ENCODE measurements around the gene ARHGAP4. TPM values are rescaled to one million over a fixed set of nuclear protein-coding genes. Genes with fewer than 3 reads are reported as not detected.

The ARHGAP4 gene
- total and polyA plus RNA-seq, 11 donors = 6.8 to 55.8 (median 12.9) TPM

- H3K4me3 ChIP-seq = peak overlapping the region in 2 of 12 donors; percentile 90 to 94
Measured at GRCh38 chrX:153967536-153968224, 41.6 kb upstream of the ARHGAP4 start.

GRCh38 chrX:153966841-153967535 lies 40.9 kb upstream of the ARHGAP4 start:
- intact Hi-C loops (cut with DNase I) = no loop called here
- Histone ChIP-seq H3K4me3 (peak overlapping the region in 1 of 12 donors; percentile 94), H3K4me1 (peaks cover 0 to 60% (median 35%) of the 10 kb centered on the region in 12 donors)

More at GRCh38 chrX:153967536-153968224, 41.6 kb upstream of the ARHGAP4 start:
- ATAC-seq = no peak
- DNase-seq = peak in 1 of 5 donors; percentile 23
- no peak for TF ChIP-seq CTCF (IDR thresholded peaks at IDR 0.05)
- no peak for TF ChIP-seq POLR2A (IDR thresholded peaks at IDR 0.05)
- Histone ChIP-seq H3K27ac (peak overlapping the region in 7 of 12 donors; percentile 3 to 100 (median 68)), H3K27me3 (peaks cover 0 to 9% (median 0%) of the 10 kb centered on the region in 9 donors), H3K9me3 (no peaks in the 10 kb centered on the region), H3K4me1 (peaks cover 0 to 60% (median 35%) of the 10 kb centered on the region in 12 donors), H3K36me3 (peaks cover 0 to 22% (median 12%) of the 10 kb centered on the region in 9 donors)
- 47 to 70% (median 62%) methylated on average over 16 of the region's 16 CpGs for WGBS, 4 donors
- intact Hi-C loops (cut with DNase I) = loop anchor here in 1 of 10 donors (2.0 kb wide), 1 partner anchor 39 kb away; no protein-coding TSS in a partner anchor

GRCh38 chrX:153966283-153966688 lies 40.2 kb upstream of the ARHGAP4 start:
- WGBS, 4 donors = 56 to 75% (median 69%) methylated on average over 15 of the region's 15 CpGs
- Histone ChIP-seq H3K4me1 (peaks cover 0 to 60% (median 35%) of the 10 kb centered on the region in 12 donors), H3K4me3 (no peak overlapping the region), H3K9me3 (no peaks in the 10 kb centered on the region), H3K27ac (peak overlapping the region in 5 of 12 donors; percentile 22 to 100 (median 83)), H3K36me3 (peaks cover 0 to 35% (median 24%) of the 10 kb centered on the region in 9 donors), H3K27me3 (peaks cover 0 to 8% (median 0%) of the 10 kb centered on the region in 9 donors)
- ATAC-seq (peak in 2 of 4 donors; percentile 6 to 11), DNase-seq (peak in 2 of 5 donors; percentile 40 to 51)
- intact Hi-C loops (cut with DNase I) = no loop called here
- no peak for TF ChIP-seq CTCF (IDR thresholded peaks at IDR 0.05)
- TF ChIP-seq POLR2A (IDR thresholded peaks at IDR 0.05) = no peak

More at GRCh38 chrX:153966841-153967535, 40.9 kb upstream of the ARHGAP4 start:
- ATAC-seq = no peak
- H3K36me3 ChIP-seq = peaks cover 0 to 28% (median 17%) of the 10 kb centered on the region in 9 donors
- H3K27ac ChIP-seq = peak overlapping the region in 8 of 12 donors; percentile 3 to 100 (median 49)
- WGBS, 4 donors = 59 to 87% (median 74%) methylated on average over 8 to 14 of the region's 14 CpGs
- H3K9me3 ChIP-seq = no peaks in the 10 kb centered on the region
- peaks cover 0 to 9% (median 0%) of the 10 kb centered on the region in 9 donors for H3K27me3 ChIP-seq
- peak in 1 of 5 donors; percentile 22 for DNase-seq
- TF ChIP-seq POLR2A (IDR thresholded peaks at IDR 0.05) = no peak
- TF ChIP-seq CTCF (IDR thresholded peaks at IDR 0.05) = no peak

GRCh38 chrX:153965406-153965805 lies 39.3 kb upstream of the ARHGAP4 start:
- Histone ChIP-seq H3K9me3 (no peaks in the 10 kb centered on the region), H3K36me3 (peaks cover 0 to 44% (median 33%) of the 10 kb centered on the region in 9 donors), H3K27ac (no peak overlapping the region), H3K4me3 (no peak overlapping the region), H3K27me3 (peaks cover 0 to 6% (median 0%) of the 10 kb centered on the region in 9 donors), H3K4me1 (peaks cover 0 to 60% (median 35%) of the 10 kb centered on the region in 12 donors)
- ATAC-seq (no peak), DNase-seq (no peak)
- no peak for TF ChIP-seq CTCF (IDR thresholded peaks at IDR 0.05)
- no peak for TF ChIP-seq POLR2A (IDR thresholded peaks at IDR 0.05)
- WGBS, 4 donors = 78 to 93% (median 83%) methylated on average over 3 to 5 of the region's 5 CpGs
- intact Hi-C loops (cut with DNase I) = no loop called here

All from heart left ventricle (tissue), 16 donors.